NB4 (cell line): ENCODE measurements around the gene GPRC6A.

Source experiments
- POLR2A ChIP-seq: IDR thresholded peaks from 2 replicates; pipeline ENCODE4 v1.6.1; 2011; ENCODE audit warnings: mild to moderate bottlenecking; ENCODE audit not compliant: insufficient read length; ENCODE audit errors: extremely low read depth
- TF ChIP-seq, protein P1 (sequence below): IDR thresholded peaks from 2 replicates; pipeline ENCODE4 v1.6.1; 2011; ENCODE audit warnings: low read depth, low read length
- TF ChIP-seq, protein P2 (sequence below): IDR thresholded peaks from one replicate; pipeline ENCODE4 v1.5.1; 2012; ENCODE audit warnings: low read depth, low read length

DNA sequence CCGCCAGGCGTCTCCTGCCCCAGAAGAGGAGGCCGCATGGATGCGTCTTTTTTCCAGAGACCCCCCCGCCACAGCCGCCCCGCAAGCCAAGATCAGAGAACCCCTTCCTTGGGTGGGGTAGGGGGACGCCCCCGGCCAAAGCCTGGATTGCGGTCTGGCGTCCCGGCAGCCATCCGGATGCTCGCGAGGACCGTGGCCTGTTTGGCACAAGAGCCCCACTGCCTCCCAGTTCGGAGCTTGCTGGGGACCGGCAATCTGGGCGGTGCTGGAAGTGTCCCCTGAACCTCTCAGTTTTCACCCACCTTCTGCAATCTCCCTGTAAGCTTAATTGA lies 64.3 kb downstream of the GPRC6A start:
- TF ChIP-seq, protein P1, sequence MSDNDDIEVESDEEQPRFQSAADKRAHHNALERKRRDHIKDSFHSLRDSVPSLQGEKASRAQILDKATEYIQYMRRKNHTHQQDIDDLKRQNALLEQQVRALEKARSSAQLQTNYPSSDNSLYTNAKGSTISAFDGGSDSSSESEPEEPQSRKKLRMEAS: no peak
- TF ChIP-seq, protein P2, sequence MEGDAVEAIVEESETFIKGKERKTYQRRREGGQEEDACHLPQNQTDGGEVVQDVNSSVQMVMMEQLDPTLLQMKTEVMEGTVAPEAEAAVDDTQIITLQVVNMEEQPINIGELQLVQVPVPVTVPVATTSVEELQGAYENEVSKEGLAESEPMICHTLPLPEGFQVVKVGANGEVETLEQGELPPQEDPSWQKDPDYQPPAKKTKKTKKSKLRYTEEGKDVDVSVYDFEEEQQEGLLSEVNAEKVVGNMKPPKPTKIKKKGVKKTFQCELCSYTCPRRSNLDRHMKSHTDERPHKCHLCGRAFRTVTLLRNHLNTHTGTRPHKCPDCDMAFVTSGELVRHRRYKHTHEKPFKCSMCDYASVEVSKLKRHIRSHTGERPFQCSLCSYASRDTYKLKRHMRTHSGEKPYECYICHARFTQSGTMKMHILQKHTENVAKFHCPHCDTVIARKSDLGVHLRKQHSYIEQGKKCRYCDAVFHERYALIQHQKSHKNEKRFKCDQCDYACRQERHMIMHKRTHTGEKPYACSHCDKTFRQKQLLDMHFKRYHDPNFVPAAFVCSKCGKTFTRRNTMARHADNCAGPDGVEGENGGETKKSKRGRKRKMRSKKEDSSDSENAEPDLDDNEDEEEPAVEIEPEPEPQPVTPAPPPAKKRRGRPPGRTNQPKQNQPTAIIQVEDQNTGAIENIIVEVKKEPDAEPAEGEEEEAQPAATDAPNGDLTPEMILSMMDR: no peak
- TF ChIP-seq POLR2A: no peak
